MM.1S (cell line): ENCODE measurements around the gene BPIFB2.

ENCODE experiments used
- EZH2 ChIP-seq: fragments of 300-600 bp; sonication (generic); optimal IDR thresholded peaks from 2 replicates; pipeline ENCODE3; 2017; ENCODE audit warnings: low read depth, mild to moderate bottlenecking, antibody characterized with exemption, low read length, mixed read lengths
- TF ChIP-seq, protein P1 (sequence below): fragments of 300-600 bp; sonication (generic); IDR thresholded peaks from 2 replicates; pipeline ENCODE4 v1.5.1; 2016; ENCODE audit warnings: antibody characterized with exemption, low read length, mixed read lengths

DNA sequence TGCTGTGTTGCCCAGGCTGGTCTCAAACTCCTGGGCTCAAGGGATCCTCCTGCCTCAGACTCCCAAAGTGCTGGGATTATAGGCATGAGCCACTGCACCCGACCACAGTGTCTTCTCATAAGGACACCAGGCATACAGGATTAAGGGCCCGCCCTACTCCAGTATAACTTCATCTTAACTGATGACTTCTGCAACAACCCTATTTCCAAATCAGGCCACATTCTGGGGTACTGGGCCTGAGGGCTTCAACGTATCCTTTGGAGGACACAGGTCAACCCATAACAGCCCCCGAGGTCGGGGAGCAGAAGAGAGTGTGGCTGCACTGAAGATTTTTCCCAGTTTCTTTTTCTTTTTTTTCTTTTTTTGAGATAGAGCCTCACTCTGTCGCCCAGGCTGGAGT lies 42.9 kb upstream of the BPIFB2 start:
- TF ChIP-seq, protein P1, sequence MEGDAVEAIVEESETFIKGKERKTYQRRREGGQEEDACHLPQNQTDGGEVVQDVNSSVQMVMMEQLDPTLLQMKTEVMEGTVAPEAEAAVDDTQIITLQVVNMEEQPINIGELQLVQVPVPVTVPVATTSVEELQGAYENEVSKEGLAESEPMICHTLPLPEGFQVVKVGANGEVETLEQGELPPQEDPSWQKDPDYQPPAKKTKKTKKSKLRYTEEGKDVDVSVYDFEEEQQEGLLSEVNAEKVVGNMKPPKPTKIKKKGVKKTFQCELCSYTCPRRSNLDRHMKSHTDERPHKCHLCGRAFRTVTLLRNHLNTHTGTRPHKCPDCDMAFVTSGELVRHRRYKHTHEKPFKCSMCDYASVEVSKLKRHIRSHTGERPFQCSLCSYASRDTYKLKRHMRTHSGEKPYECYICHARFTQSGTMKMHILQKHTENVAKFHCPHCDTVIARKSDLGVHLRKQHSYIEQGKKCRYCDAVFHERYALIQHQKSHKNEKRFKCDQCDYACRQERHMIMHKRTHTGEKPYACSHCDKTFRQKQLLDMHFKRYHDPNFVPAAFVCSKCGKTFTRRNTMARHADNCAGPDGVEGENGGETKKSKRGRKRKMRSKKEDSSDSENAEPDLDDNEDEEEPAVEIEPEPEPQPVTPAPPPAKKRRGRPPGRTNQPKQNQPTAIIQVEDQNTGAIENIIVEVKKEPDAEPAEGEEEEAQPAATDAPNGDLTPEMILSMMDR, result no peak
- no peak for TF ChIP-seq EZH2
